Stomach smooth muscle (tissue), 2 donors: ENCODE measurements around the gene AGBL4.

Experiments used
- H3K27ac ChIP-seq: one replicate; pipeline ENCODE4 v1.7.0; 2013; ENCODE audit warnings: mild to moderate bottlenecking, low read length, inconsistent platforms
- H3K27me3 ChIP-seq, 2 donors: one replicate each; pipeline ENCODE4 v1.7.0; 2013; ENCODE audit warnings: low read length in 2 of 2; ENCODE audit not compliant: insufficient read depth in 2 of 2, control insufficient read depth in 1 of 2
- H3K36me3 ChIP-seq, 2 donors: one replicate each; pipeline ENCODE4 v1.7.0; 2013; ENCODE audit warnings: low read length in 2 of 2; ENCODE audit not compliant: control insufficient read depth in 2 of 2, insufficient read depth in 2 of 2
- H3K4me1 ChIP-seq: one replicate; pipeline ENCODE4 v1.7.0; 2013; ENCODE audit warnings: low read length; ENCODE audit not compliant: control insufficient read depth, insufficient read depth
- H3K4me3 ChIP-seq, 2 donors: one replicate each; pipeline ENCODE4 v1.7.0; 2013; ENCODE audit warnings: low read length in 2 of 2
- H3K9ac ChIP-seq, 2 donors: one replicate each; pipeline ENCODE4 v1.7.0; 2013; ENCODE audit warnings: low read length in 2 of 2, mild to moderate bottlenecking in 1 of 2
- H3K9me3 ChIP-seq, 2 donors: one replicate each; pipeline ENCODE4 v1.7.0; 2013; ENCODE audit warnings: low read length in 2 of 2; ENCODE audit not compliant: control insufficient read depth in 2 of 2
- donor health status: healthy.
- donor health status: Pancreatic carcinoma.

The AGBL4 gene

DNA sequence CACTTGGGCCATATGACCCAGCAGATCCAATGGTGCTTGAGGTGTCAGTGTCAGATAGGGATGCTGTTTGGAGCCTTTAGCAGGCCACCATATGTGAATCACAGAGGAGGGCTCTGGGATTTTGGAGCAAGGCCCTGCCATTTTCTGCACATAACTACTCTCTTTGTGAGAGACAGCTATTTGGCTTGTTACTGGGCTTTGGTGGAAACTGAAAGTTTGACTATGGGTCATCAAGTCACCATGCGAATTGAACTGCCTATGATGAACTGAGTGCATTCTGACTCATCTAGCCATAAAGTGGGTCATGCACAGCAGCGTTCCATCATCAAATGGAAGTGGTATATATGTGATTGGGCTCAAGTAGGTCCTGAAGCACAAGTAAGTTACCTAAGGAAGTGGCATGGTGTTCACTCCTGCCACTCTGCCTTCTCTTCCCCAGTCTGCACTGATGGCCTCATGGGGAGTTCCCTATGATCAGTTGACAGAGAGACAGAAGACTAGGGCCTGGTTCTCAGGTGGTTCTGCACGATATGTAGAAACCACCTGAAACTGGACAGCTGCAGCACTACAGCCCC is 447.3 kb downstream of the AGBL4 start:
- no peak overlapping the region for H3K27ac ChIP-seq
- H3K4me1 ChIP-seq: no peaks in the 10 kb centered on the region
- H3K36me3 ChIP-seq: no peaks in the 10 kb centered on the region
- no peak overlapping the region for H3K9ac ChIP-seq
- H3K27me3 ChIP-seq: no peaks in the 10 kb centered on the region
- peaks cover 5 to 11% of the 10 kb centered on the region in 2 donors for H3K9me3 ChIP-seq
- H3K4me3 ChIP-seq: no peak overlapping the region

DNA sequence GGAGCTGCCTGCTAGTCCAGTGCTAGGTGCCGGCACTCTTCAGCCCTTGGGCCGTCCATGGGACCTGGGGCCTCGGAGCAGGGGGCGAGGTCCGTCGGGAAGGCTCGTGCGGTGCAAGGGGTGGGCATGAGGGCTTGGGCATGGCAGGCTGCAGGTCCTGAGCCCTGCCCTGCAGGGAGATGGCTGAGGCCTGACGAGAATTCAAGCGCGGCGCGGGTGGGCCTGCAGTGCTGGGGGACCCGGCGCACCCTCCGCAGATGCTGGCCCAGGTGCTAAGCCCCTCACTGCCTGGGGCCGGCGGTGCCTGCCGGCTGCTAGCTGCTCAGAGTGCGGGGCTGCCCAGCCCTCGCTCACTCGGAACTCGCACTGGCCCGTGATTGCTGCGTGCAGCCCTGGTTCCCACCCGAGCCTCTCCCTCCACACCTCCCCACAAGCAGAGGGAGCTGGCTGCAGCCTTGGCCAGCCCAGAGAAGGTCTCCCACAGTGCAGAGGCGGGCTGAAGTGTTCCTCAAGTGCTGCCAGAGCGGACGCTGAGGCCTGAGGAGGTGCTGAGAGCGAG is 467.0 kb downstream of the AGBL4 start:
- Histone ChIP-seq H3K4me1 (no peaks in the 10 kb centered on the region), H3K4me3 (no peak overlapping the region)

DNA sequence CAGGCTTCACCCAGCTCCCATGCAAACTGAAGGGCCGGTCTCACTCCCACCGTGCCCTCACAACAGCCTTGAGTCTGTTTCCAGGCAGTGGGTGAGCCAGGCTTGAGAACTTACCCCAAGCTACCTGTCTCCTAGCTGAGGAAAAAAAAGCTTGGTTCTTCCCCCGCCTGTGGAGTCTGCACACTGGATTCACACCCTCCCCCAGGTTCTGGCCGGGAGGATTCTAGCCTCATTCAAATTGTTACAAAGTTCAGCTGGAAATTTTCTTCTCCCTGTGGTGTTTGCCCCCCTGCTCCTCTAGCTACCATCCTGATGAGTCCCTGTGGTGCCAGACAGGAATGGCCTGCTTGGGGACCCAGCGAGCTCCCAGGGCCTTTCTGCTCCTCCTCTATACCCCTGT is 471.7 kb downstream of the AGBL4 start:
- Histone ChIP-seq H3K4me1 (no peaks in the 10 kb centered on the region), H3K36me3 (no peaks in the 10 kb centered on the region), H3K27me3 (no peaks in the 10 kb centered on the region), H3K9ac (no peak overlapping the region), H3K27ac (no peak overlapping the region), H3K9me3 (no peaks in the 10 kb centered on the region), H3K4me3 (no peak overlapping the region)

More for the DNA sequence above, 467.0 kb downstream of the AGBL4 start:
- no peaks in the 10 kb centered on the region for H3K36me3 ChIP-seq
- no peak overlapping the region for H3K27ac ChIP-seq
- no peak overlapping the region for H3K9ac ChIP-seq
- H3K27me3 ChIP-seq: no peaks in the 10 kb centered on the region
- H3K9me3 ChIP-seq: peaks cover 0 to 2% of the 10 kb centered on the region in 2 donors

DNA sequence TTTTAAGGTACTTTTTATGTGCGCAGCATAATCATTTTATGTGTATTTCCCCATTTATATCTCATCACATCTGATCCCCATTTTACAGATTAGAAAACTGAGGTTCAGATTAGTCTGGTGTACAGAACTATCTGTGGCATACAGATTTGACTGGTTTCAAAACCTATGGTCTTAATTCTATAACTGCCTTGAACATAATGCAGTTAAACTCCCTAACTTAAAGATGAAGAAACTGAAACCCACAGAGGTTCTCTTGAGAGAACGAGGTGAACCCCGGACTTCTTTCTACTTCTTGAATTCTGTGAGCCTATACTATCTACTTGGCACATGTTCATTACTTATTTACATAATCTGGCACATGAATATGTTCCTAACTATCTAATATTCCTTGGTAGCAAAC is 479.1 kb downstream of the AGBL4 start:
- no peaks in the 10 kb centered on the region for H3K27me3 ChIP-seq
- H3K4me3 ChIP-seq: no peak overlapping the region
- H3K4me1 ChIP-seq: no peaks in the 10 kb centered on the region
- H3K9ac ChIP-seq: no peak overlapping the region
- H3K9me3 ChIP-seq: no peaks in the 10 kb centered on the region
- no peak overlapping the region for H3K27ac ChIP-seq
- H3K36me3 ChIP-seq: no peaks in the 10 kb centered on the region

DNA sequence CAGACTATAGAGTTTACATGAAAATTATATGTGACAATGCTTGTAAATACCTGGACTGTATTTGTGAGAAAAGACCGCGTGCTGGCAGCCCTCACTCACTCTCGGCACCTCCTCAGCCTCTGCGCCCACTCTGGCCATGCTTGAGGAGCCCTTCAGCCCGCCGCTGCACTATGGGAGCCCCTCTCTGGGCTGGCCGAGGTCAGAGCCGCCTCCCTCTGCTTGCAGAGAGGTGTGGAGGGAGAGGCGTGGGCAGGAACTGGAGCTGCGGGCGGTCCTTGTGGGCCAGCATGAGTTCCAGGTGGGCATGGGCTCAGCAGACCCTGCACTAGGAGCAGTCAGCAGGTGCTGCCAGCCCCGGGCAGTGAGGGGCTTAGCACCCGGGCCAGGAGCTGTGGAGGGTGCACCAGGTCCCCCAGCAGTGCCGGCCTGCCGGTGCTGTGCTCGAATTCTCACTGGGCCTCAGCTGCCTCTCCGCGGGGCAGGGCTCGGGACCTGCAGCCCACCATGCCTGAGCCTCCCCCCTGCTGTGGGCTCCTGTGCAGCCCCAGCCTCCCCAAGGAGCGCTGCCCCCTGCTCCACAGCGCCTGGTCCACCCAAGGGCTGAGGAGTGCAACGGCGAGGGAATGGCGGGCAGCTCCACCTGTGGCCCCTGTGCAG is 482.5 kb downstream of the AGBL4 start:
- H3K9ac ChIP-seq: no peak overlapping the region
- H3K36me3 ChIP-seq: no peaks in the 10 kb centered on the region
- no peak overlapping the region for H3K27ac ChIP-seq
- no peaks in the 10 kb centered on the region for H3K4me1 ChIP-seq
- H3K27me3 ChIP-seq: no peaks in the 10 kb centered on the region
- H3K9me3 ChIP-seq: no peaks in the 10 kb centered on the region
- no peak overlapping the region for H3K4me3 ChIP-seq

DNA sequence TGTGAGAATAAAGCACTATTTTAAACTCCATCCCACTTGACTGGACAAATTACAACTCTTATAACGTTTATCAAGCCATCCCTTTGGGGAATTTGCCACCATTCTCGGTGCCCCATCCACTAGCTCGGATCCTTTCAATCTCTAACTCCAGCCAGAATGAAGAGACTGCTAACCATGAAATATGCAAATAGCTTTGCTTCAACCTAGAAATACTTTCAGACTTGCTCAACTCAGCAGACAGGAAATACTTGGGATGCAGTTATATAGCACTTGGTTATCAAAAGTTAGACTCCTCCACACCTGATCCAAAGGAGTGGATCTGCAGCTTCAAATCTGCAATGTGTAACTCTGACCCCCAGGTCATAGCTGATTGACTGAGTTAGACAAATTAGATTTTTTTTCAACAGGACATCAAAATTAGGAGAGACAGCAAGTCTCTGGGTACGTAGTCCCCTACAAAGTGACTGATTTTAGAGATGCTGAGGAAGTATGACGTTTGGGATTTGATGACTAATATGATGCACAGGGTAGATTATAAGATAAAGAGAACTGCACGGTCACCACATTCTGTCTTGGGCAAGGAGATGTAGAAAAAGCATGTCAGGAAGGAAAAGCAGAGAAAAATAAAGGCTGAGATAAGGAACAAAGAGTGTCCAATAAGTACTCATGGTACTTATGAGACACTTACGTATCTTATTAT is 496.0 kb downstream of the AGBL4 start:
- no peaks in the 10 kb centered on the region for H3K36me3 ChIP-seq
- H3K9me3 ChIP-seq: no peaks in the 10 kb centered on the region
- H3K9ac ChIP-seq: no peak overlapping the region
- H3K4me3 ChIP-seq: no peak overlapping the region
- no peak overlapping the region for H3K27ac ChIP-seq
- no peaks in the 10 kb centered on the region for H3K4me1 ChIP-seq
- no peaks in the 10 kb centered on the region for H3K27me3 ChIP-seq

DNA sequence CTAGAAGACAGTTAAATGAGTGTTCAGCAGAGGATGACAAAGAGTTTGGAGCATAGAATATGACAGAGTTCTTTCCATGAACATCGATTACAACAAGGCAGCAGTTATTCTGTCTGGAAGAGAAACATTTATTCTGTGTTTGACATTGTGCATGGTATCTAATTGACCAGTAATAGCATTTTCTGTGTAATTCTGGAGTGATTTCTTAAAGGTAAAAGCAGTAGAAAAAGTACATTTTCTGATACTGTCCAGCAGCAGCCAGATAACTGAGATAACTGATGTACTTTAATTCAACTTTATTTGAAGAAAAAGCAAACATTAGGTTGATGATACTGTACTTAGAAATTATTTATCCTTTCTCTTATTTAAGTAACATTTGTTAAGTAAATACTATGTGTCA is 497.1 kb downstream of the AGBL4 start:
- H3K27me3 ChIP-seq: no peaks in the 10 kb centered on the region

DNA sequence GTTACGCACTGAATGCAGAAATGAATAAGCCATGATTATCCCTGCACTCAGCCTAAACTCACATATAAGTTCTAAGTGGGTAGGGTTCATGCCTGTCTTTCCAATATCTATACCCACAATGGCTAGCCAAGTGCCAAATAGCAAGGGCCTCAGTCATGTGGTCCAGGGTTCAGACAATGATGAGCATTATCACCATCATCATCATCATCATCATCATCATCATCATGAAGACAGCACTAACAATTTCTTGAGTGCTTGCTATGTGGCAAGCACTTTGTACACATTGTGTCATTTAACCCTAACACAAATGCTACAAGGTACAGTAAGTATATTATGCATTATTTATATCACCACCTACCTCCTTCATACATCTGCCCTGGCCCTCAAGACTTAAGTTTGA is 500.0 kb downstream of the AGBL4 start:
- Histone ChIP-seq H3K9ac (no peak overlapping the region), H3K36me3 (no peaks in the 10 kb centered on the region), H3K4me3 (no peak overlapping the region), H3K27ac (no peak overlapping the region), H3K27me3 (no peaks in the 10 kb centered on the region), H3K4me1 (no peaks in the 10 kb centered on the region), H3K9me3 (no peaks in the 10 kb centered on the region)

More for the DNA sequence above, 497.1 kb downstream of the AGBL4 start:
- no peaks in the 10 kb centered on the region for H3K9me3 ChIP-seq
- no peak overlapping the region for H3K27ac ChIP-seq
- H3K36me3 ChIP-seq: no peaks in the 10 kb centered on the region
- no peak overlapping the region for H3K9ac ChIP-seq
- H3K4me3 ChIP-seq: no peak overlapping the region
- H3K4me1 ChIP-seq: no peaks in the 10 kb centered on the region

DNA sequence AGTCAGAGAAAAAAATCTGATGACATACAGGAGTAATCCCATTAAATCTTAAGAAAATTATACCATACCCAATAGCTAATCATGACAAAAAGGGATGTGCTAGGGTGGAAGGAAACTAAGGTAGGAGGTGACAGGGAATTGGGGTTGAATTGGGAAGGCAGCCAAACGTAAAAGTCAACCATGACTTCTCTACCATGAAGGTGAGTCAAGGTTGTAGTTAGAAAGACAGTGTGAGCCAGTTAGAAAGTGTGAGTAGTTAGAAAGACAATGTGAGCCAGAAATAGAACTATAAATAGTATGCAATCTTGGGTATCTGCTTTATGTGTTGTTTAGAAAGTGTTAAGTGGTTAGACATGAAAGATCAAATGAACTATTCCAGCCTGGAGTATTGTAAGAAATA is 556.8 kb downstream of the AGBL4 start:
- no peaks in the 10 kb centered on the region for H3K9me3 ChIP-seq
- no peaks in the 10 kb centered on the region for H3K36me3 ChIP-seq
- H3K27ac ChIP-seq: no peak overlapping the region
- no peaks in the 10 kb centered on the region for H3K27me3 ChIP-seq
- H3K9ac ChIP-seq: no peak overlapping the region
- no peak overlapping the region for H3K4me3 ChIP-seq
- no peaks in the 10 kb centered on the region for H3K4me1 ChIP-seq

DNA sequence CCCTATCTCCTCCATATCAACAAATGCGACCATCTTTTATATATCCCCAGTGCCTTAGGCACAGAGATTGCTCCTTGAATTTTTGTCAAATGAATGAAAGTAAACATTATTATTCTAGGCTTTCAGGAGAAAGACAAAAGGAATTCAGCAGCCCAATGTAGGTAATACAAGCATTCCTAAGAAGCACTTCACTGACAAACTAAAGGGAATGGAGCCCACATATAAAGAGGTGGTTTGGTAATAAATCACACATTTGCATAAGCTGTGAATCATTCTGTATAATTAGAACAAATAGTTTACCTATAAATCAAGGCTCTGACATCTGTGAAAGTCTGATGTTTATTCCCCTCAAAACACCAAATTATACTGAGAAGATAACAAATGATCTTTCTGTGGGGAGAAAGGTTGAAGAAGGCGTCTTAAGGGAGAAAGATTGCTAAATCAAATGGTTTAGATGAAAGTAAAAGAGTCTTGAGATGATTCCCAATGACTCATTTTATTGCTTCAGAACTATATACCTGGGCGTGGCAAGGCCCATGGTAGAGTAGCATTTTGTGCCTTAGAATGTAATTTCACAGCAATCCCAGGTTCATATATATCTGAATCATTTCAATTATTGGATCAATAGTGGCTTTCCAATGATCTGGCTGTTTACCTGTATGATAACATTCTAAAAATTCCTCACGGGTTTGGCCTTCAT is 558.1 kb downstream of the AGBL4 start:
- H3K9ac ChIP-seq: no peak overlapping the region
- no peak overlapping the region for H3K4me3 ChIP-seq
- no peaks in the 10 kb centered on the region for H3K9me3 ChIP-seq
- no peak overlapping the region for H3K27ac ChIP-seq
- H3K4me1 ChIP-seq: no peaks in the 10 kb centered on the region
- no peaks in the 10 kb centered on the region for H3K36me3 ChIP-seq
- no peaks in the 10 kb centered on the region for H3K27me3 ChIP-seq
